ENCODE measurements around the gene ZNF17.
"Not testable (repeated sequence)": the region's sequence is repeated elsewhere in the genome, so short reads cannot be mapped to it uniquely, and the experiment has no call there.

Gene ZNF17

GRCh38 chr19:57410877-57411671, at the start of gene ZNF17:
Gene ZNF17 (plus strand): TSS chr19:57411161. CDS start chr19:57413616, 2,455 bp downstream.
- peak; percentile 94 for DNase-seq

GRCh38 chr19:57362419-57362818, 48.5 kb upstream of the ZNF17 start:
- no peak for DNase-seq

GRCh38 chr19:57362997-57363687, 47.8 kb upstream of the ZNF17 start, which contains the start of the genes TRAPPC2B and ZNF547:
Gene TRAPPC2B (plus strand): TSS chr19:57363551. CDS start chr19:57364834, 1,283 bp downstream.
Gene ZNF547 (plus strand): TSS chr19:57363551. CDS start chr19:57368556, 5,005 bp downstream.
- peak; percentile 100 for DNase-seq

GRCh38 chr19:57363688-57364181, 47.2 kb upstream of the ZNF17 start:
- peak; percentile 27 for DNase-seq

- no peak for DNase-seq
These were observed 44.2 kb upstream of the ZNF17 start for GRCh38 chr19:57366776-57367175.

GRCh38 chr19:57374179-57374578, 36.8 kb upstream of the ZNF17 start:
- DNase-seq, result no peak

- not testable (repeated sequence) for DNase-seq
These were observed 36.3 kb upstream of the ZNF17 start for GRCh38 chr19:57374647-57375046.

- no peak for DNase-seq
These were observed 34.8 kb upstream of the ZNF17 start for GRCh38 chr19:57376151-57376550.

- no peak for DNase-seq
These were observed 33.3 kb upstream of the ZNF17 start for GRCh38 chr19:57377498-57378146.

GRCh38 chr19:57380923-57381322, 30.0 kb upstream of the ZNF17 start:
- DNase-seq, result no peak

- no peak for DNase-seq
These were observed 28.0 kb upstream of the ZNF17 start for GRCh38 chr19:57382806-57383488.

GRCh38 chr19:57389194-57389729, 21.7 kb upstream of the ZNF17 start:
- no peak for DNase-seq

GRCh38 chr19:57389730-57390598, 21.0 kb upstream of the ZNF17 start, which contains the start of gene ZNF548:
Gene ZNF548 (plus strand): TSS chr19:57389854. CDS start chr19:57390100, 246 bp downstream.
- peak; percentile 99 for DNase-seq

- no peak for DNase-seq
These were observed 15.3 kb upstream of the ZNF17 start for GRCh38 chr19:57395710-57396109.

GRCh38 chr19:57398868-57399267, 12.1 kb upstream of the ZNF17 start:
- DNase-seq, result no peak

- no peak for DNase-seq
These were observed 7.0 kb upstream of the ZNF17 start for GRCh38 chr19:57403737-57404563.

- peak; percentile 57 for DNase-seq
These were observed 4.3 kb upstream of the ZNF17 start for GRCh38 chr19:57406516-57407123.

GRCh38 chr19:57419439-57419838, 8.5 kb downstream of the ZNF17 start:
- DNase-seq, result no peak

GRCh38 chr19:57421037-57421436, 10.1 kb downstream of the ZNF17 start:
- DNase-seq, result no peak
